Type B pancreatic cell (in vitro differentiated cells): ENCODE results near the gene BPIFB2. TPM values are rescaled to one million over a fixed set of nuclear protein-coding genes. Genes with fewer than 3 reads are reported as not detected.

Source experiments
- DNase-seq: peaks from one replicate; pipeline ENCODE4 v3.0.0; 2021; ENCODE audit warnings: mixed read lengths; ENCODE audit not compliant: unreplicated experiment; ENCODE audit errors: extremely low spot score
- H3K27ac Mint-ChIP-seq: 2 replicates; pipeline ENCODE4 v1.8.0; 2021; ENCODE audit warnings: mild to moderate bottlenecking, mixed read lengths
- H3K27me3 Mint-ChIP-seq: 2 replicates; pipeline ENCODE4 v1.8.0; 2021; ENCODE audit warnings: mixed read lengths
- H3K36me3 Mint-ChIP-seq: 2 replicates; pipeline ENCODE4 v1.8.0; 2021; ENCODE audit warnings: mixed read lengths
- H3K4me1 Mint-ChIP-seq: one replicate; pipeline ENCODE4 v1.8.0; 2021; ENCODE audit warnings: mixed read lengths; ENCODE audit not compliant: unreplicated experiment
- H3K4me3 Mint-ChIP-seq: 2 replicates; pipeline ENCODE4 v1.8.0; 2021; ENCODE audit warnings: mild to moderate bottlenecking, mixed read lengths
- H3K9me3 Mint-ChIP-seq: 2 replicates; pipeline ENCODE4 v1.8.0; 2021; ENCODE audit warnings: mixed read lengths
- total RNA-seq: library from RNA; stranded (reverse); gene quantifications from 2 replicates; pipeline ENCODE4 v1.2.1, GENCODE V29; 2021; ENCODE audit warnings: low replicate concordance
- TF ChIP-seq, protein P1 (sequence below): fragments of 200-600 bp; sonication (generic); conservative IDR thresholded peaks from 2 replicates; pipeline ENCODE4 v1.5.0; 2021; ENCODE audit warnings: antibody characterized with exemption, mild to moderate bottlenecking

The BPIFB2 gene
- total RNA-seq, 1 donor from 2014 or later: 0.22 TPM

DNA sequence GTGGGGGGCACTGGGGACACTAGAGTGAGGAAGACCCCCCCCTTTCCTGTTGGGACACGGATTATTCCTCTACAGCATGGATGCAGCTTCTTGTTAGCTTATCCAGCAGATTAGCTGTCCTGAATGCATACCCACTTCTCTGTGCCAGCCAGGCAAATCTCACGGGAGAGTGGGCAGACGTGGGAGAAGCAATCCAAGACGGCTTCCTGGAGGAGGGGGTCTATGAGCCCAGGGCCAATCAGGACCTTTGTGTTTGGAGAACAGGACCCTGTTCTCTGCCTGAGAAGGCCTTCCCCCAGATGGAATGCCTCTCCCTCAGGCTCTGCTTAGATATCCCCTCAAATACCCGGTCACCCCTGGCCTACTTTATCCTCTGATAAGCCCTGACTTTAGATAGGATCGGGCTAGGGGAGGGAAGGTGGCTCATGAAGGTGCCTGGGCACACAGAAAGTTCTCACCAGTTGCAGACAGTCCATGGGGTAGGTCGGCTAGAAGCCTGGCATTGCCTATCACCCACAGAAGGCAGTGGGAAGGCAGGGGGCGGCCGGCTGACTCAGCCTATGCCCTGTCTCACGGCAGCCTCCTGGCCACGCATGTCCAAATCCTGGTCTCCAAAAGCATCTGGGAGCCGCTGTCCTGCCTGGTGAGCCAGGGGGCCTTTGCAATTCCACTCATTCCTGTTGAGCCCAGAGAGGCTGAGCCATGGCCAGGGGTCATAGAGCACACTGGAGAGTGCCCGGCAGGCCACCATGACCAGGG is 38.0 kb upstream of the BPIFB2 start:
- H3K27me3 Mint-ChIP-seq: no peaks in the 10 kb centered on the region
- TF ChIP-seq, protein P1, sequence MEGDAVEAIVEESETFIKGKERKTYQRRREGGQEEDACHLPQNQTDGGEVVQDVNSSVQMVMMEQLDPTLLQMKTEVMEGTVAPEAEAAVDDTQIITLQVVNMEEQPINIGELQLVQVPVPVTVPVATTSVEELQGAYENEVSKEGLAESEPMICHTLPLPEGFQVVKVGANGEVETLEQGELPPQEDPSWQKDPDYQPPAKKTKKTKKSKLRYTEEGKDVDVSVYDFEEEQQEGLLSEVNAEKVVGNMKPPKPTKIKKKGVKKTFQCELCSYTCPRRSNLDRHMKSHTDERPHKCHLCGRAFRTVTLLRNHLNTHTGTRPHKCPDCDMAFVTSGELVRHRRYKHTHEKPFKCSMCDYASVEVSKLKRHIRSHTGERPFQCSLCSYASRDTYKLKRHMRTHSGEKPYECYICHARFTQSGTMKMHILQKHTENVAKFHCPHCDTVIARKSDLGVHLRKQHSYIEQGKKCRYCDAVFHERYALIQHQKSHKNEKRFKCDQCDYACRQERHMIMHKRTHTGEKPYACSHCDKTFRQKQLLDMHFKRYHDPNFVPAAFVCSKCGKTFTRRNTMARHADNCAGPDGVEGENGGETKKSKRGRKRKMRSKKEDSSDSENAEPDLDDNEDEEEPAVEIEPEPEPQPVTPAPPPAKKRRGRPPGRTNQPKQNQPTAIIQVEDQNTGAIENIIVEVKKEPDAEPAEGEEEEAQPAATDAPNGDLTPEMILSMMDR: no peak
- peaks cover 12% of the 10 kb centered on the region for H3K4me1 Mint-ChIP-seq
- peak; percentile 64 for DNase-seq
- H3K36me3 Mint-ChIP-seq: no peaks in the 10 kb centered on the region
- H3K4me3 Mint-ChIP-seq: no peak overlapping the region
- H3K9me3 Mint-ChIP-seq: no peaks in the 10 kb centered on the region
- H3K27ac Mint-ChIP-seq: no peak overlapping the region

DNA sequence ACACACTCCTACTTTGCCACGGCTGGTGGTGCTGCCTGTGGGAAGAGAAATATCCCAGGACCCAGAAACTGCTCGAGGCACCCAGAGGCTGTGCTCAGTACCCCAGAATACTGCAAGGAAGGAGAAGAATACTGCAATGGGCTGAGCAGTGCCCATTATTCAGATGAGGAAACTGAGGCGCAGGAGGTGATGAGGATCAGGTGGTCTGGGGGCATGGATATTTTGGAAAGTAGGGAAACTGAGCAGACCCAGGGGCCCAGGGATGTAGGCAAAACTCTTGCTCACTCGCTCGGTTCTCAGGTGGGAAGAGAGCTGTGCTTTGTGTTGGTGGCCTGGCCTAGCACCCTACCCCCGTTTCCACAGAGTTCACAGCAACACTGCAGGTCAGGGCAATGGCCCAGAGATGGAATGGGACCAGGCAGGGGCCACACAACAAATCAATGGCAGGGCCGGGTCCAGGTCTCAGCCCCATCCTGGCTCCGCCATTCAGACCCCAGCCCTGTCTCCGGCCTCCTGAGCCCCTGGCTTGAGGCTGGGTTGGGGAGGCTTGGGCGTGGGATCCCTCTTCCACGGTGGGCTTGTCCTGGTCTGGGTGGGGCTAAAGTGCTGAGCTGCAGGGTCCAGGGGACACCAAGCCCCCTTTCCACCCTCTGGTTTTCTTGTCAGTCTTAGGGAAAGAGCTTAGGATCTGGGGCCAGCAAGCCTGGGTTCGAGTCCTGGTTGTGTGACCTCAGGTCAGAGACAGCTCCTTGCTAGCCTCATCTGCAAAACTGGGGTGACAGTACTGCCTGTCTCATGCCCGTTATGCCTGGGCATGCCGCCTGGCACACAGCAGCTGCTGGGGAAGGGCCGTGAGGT is 37.2 kb upstream of the BPIFB2 start:
- Mint-ChIP-seq H3K9me3 (no peaks in the 10 kb centered on the region), H3K4me1 (peaks cover 20% of the 10 kb centered on the region), H3K36me3 (no peaks in the 10 kb centered on the region), H3K27ac (no peak overlapping the region), H3K4me3 (no peak overlapping the region), H3K27me3 (no peaks in the 10 kb centered on the region)
- TF ChIP-seq, protein P1: no peak
- DNase-seq: peak; percentile 69

DNA sequence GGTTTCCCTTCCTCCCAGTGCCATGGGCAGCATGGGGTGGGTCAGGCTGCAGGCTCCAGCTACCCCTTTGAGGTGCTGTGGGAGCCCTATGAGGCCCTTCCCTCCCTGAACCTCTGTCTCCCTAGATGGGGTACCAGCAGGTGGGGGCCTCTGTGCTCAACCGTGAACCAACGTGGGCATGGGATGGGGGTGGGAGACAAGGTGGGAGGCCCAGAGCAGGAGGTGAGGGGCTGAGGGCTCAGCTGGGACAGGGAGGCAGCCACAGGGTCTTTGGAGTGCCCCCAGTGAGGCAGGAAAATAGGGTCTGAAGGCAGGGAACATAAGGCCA is 36.6 kb upstream of the BPIFB2 start:
- no peak overlapping the region for H3K27ac Mint-ChIP-seq
- TF ChIP-seq, protein P1: no peak
- peak; percentile 66 for DNase-seq
- H3K4me3 Mint-ChIP-seq: no peak overlapping the region
- no peaks in the 10 kb centered on the region for H3K36me3 Mint-ChIP-seq
- no peaks in the 10 kb centered on the region for H3K27me3 Mint-ChIP-seq
- peaks cover 23% of the 10 kb centered on the region for H3K4me1 Mint-ChIP-seq
- no peaks in the 10 kb centered on the region for H3K9me3 Mint-ChIP-seq

DNA sequence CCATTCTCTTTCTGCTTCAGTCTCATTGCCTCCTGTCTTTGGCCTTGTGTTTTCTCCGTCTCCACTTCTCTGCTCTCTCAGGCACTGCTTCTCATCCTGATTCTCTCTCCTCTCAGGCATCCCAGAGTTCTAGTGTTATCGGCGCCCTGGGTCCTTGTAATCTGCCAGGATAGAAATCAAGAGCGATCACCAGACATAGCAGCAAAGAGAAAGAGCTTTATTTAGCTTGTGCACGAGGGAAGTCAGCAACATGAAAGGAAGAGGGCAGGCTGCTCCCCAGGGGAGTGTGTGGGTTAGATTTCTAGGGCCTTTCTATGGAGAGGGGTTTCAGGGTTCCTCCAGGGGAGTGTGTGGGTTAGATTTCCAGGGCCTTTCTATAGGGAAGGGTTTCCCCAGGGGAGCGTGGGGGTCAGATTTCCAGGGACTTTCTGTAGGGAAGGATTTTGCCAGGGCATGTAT is 35.8 kb upstream of the BPIFB2 start:
- H3K9me3 Mint-ChIP-seq: no peaks in the 10 kb centered on the region

DNA sequence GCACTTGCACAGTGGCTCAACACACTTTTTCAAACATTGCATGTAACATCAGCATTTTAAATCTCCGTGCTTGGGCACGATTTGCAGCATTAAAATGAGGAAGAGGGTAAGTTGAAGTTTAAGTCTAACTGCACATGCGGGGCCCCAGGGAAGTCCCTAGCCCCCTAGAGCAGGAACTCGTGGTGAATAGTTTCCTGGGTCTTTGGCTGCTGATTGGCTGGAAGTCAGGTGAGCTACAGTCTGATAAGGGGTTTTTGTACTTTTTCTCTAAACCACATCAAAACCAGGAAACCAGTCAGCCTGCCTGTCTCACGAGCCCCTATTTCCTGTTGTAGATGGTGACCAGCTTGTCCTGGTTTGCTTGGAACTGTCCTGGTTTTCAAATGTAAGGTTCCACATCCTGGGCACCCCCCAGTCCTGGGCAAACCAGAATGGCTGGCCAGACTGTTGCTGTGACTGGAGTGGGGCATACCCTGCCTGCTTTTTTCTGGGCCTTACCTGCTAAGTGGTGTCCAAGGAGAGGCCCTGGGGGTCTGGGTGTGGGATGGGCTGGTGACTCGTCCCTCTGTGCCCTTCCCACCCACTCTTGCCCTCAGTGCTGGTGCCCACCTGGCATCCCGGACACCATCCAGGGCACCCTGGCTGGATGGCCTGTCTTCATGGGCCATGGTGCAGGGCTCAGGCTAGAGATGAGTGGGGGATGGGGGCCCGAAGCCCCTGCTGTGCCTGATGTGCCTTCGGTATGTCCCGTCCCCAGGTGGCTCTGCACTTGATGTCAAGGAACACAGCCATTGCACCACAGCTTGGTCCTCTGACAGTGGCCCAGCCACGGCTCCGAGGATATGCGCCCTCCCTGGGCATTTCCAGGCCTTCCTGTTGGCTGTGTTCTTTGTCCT is 35.1 kb upstream of the BPIFB2 start:
- Mint-ChIP-seq H3K36me3 (no peaks in the 10 kb centered on the region), H3K4me1 (peaks cover 30% of the 10 kb centered on the region), H3K4me3 (no peak overlapping the region), H3K27ac (no peak overlapping the region), H3K27me3 (no peaks in the 10 kb centered on the region), H3K9me3 (no peaks in the 10 kb centered on the region)
- TF ChIP-seq, protein P1: no peak
- DNase-seq: peak; percentile 67

More for the DNA sequence above, 35.8 kb upstream of the BPIFB2 start:
- TF ChIP-seq, protein P1: no peak
- H3K4me3 Mint-ChIP-seq: no peak overlapping the region
- H3K27me3 Mint-ChIP-seq: no peaks in the 10 kb centered on the region
- DNase-seq: peak; percentile 57
- H3K4me1 Mint-ChIP-seq: peaks cover 28% of the 10 kb centered on the region
- H3K27ac Mint-ChIP-seq: no peak overlapping the region
- H3K36me3 Mint-ChIP-seq: no peaks in the 10 kb centered on the region
